Measurements from ENCODE around the gene TXLNA. TPM values are rescaled to one million over a fixed set of nuclear protein-coding genes. Genes with fewer than 3 reads are reported as not detected.
A peak's percentile ranks its signal among the peaks of the same experiment; 100 is the strongest.

TXLNA gene
- total RNA-seq, 1 donor from 2014 or later: 54.1 TPM

GRCh38 chr1:32224285-32224684, 44.8 kb downstream of the TXLNA start:
- ChIA-PET POLR2A (interaction anchor here (0.7 to 5.0 kb wide), 5 partner anchors 16 to 152 kb away, joined by 3 to 47 read pairs (median 13); partner anchors contain the start of genes HDAC1, LCK and TMEM39B), CTCF (interaction anchor here (0.9 to 1.3 kb wide), 2 partner anchors 26 to 176 kb away, joined by 4 to 5 read pairs; no protein-coding TSS in a partner anchor)
- Mint-ChIP-seq H3K36me3 (ENCODE audit: low read depth) (peaks cover 66% of the 10 kb centered on the region), H3K27me3 (no peaks in the 10 kb centered on the region), H3K9me3 (no peaks in the 10 kb centered on the region), H3K27ac (no peak overlapping the region), H3K4me3 (peak overlapping the region; percentile 96), H3K4me1 (peaks cover 48% of the 10 kb centered on the region)
- DNase-seq (no peak), ATAC-seq (ENCODE audit: low read depth) (no peak)
- no peak for TF ChIP-seq CTCF (IDR thresholded peaks at IDR 0.05)
- intact Hi-C loops (cut with micrococcal nuclease): loop anchor here (5.0 kb wide), 1 partner anchor 152 kb away; the partner anchor contains the start of gene TMEM39B

- Mint-ChIP-seq H3K4me3 (no peak overlapping the region), H3K27ac (peak overlapping the region; percentile 57), H3K36me3 (ENCODE audit: low read depth) (peaks cover 72% of the 10 kb centered on the region), H3K9me3 (no peaks in the 10 kb centered on the region), H3K27me3 (no peaks in the 10 kb centered on the region), H3K4me1 (peaks cover 9% of the 10 kb centered on the region)
- ChIA-PET POLR2A (interaction anchor here (1.8 kb wide), 1 partner anchor 12 kb away, joined by 4 read pairs; no protein-coding TSS in a partner anchor), CTCF (interaction anchor here (0.6 to 2.0 kb wide), 3 partner anchors 13 to 165 kb away, joined by 3 to 5 read pairs (median 4); no protein-coding TSS in a partner anchor)
- no peak for ATAC-seq (ENCODE audit: low read depth)
- intact Hi-C loops (cut with micrococcal nuclease): no loop called here
- DNase-seq: no peak
- TF ChIP-seq CTCF (IDR thresholded peaks at IDR 0.05): no peak
Observed at GRCh38 chr1:32228771-32229170, 49.3 kb downstream of the TXLNA start.

GRCh38 chr1:32231843-32232432, 52.5 kb downstream of the TXLNA start:
- no peak overlapping the region for H3K4me3 Mint-ChIP-seq
- CTCF ChIA-PET: interaction anchor here (1.7 kb wide), 1 partner anchor 17 kb away, joined by 5 read pairs; no protein-coding TSS in a partner anchor
- no peak overlapping the region for H3K27ac Mint-ChIP-seq
- ATAC-seq (ENCODE audit: low read depth) (no peak), DNase-seq (no peak)
- POLR2A ChIA-PET: interaction anchor here (2.7 kb wide), 1 partner anchor 9 kb away, joined by 9 read pairs; no protein-coding TSS in a partner anchor
- H3K36me3 Mint-ChIP-seq (ENCODE audit: low read depth): peaks cover 54% of the 10 kb centered on the region
- H3K9me3 Mint-ChIP-seq: no peaks in the 10 kb centered on the region
- intact Hi-C loops (cut with micrococcal nuclease): no loop called here
- H3K4me1 Mint-ChIP-seq: no peaks in the 10 kb centered on the region
- no peaks in the 10 kb centered on the region for H3K27me3 Mint-ChIP-seq
- TF ChIP-seq CTCF (IDR thresholded peaks at IDR 0.05): no peak

GRCh38 chr1:32232558-32233304, 53.3 kb downstream of the TXLNA start:
- no peak for DNase-seq
- intact Hi-C loops (cut with micrococcal nuclease): no loop called here
- Mint-ChIP-seq H3K4me3 (no peak overlapping the region), H3K4me1 (no peaks in the 10 kb centered on the region), H3K27me3 (no peaks in the 10 kb centered on the region), H3K36me3 (ENCODE audit: low read depth) (peaks cover 48% of the 10 kb centered on the region), H3K9me3 (no peaks in the 10 kb centered on the region), H3K27ac (no peak overlapping the region)
- TF ChIP-seq CTCF (IDR thresholded peaks at IDR 0.05): no peak
- ATAC-seq (ENCODE audit: low read depth): no peak
- ChIA-PET CTCF (interaction anchor here (1.7 kb wide), 1 partner anchor 16 kb away, joined by 5 read pairs; no protein-coding TSS in a partner anchor), POLR2A (interaction anchor here (2.7 kb wide), 1 partner anchor 8 kb away, joined by 9 read pairs; no protein-coding TSS in a partner anchor)

GRCh38 chr1:32234792-32235191, 55.3 kb downstream of the TXLNA start:
- Mint-ChIP-seq H3K27ac (no peak overlapping the region), H3K4me1 (peaks cover 2% of the 10 kb centered on the region), H3K9me3 (no peaks in the 10 kb centered on the region), H3K36me3 (ENCODE audit: low read depth) (peaks cover 28% of the 10 kb centered on the region), H3K27me3 (no peaks in the 10 kb centered on the region), H3K4me3 (no peak overlapping the region)
- ATAC-seq (ENCODE audit: low read depth) (no peak), DNase-seq (no peak)
- intact Hi-C loops (cut with micrococcal nuclease): no loop called here
- POLR2A ChIA-PET: no interaction called here
- CTCF ChIA-PET: interaction anchor here (1.0 kb wide), 1 partner anchor 18 kb away, joined by 3 read pairs; no protein-coding TSS in a partner anchor
- no peak for TF ChIP-seq CTCF (IDR thresholded peaks at IDR 0.05)
